T-helper 2 cell treated with Interferon-gamma antibody and Interleukin-4, amounts not matched to agents 100 ng/mL and 5 ng/mL, for 36 hours (primary cell): ENCODE measurements around the gene PNKP. TPM values are rescaled to one million over a fixed set of nuclear protein-coding genes. Genes with fewer than 3 reads are reported as not detected.

Experiments
- intact Hi-C: fragments of 100-400 bp; cut with micrococcal nuclease; formaldehyde crosslinking; loops from one replicate; pipeline ENCODE4 v1.15.1; 2023
- total RNA-seq: library from RNA; stranded (reverse); gene quantifications from 2 replicates; pipeline ENCODE4 v1.2.3, GENCODE V29; 2022

Gene PNKP
- total RNA-seq, 1 donor from 2014 or later, result 160 TPM

DNA sequence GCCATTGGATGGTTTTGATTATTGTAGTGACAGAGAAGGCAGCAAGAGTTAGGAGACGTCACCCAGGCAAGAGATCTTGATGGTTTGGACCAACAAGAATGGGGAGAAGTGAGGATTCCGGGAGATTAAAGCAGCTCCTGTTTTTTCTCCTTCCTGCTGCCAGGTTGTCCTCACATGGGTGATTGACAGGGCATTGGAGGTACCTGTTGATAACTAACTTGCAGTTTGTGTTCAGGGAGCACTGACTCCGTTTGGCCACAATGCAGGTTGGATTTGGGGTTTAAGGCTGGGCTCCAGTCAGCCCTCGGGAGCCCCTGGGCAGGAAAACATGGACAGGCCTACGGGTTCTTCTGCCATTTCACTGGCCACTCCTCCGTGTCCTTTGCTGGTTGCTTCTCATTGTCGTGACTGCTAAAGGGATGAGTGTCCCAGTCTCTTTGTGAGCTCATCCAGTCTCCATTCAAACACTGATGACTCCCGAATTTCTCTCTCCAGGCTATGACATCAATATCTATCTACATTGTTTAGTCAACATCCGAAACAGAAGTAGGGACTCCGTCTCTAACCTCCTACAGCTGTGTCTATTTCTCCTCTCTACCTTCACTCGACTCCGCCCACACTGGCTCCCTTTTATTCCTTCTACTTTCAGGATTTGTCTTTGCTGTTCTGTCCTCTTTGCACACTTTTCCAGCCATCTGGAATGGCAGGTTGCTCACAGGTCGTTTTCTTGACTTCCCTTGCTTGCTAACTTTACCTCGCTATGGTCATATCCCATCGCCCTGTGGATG, 17.7 kb downstream of the PNKP start:
- intact Hi-C loops, result loop anchor here (1.0 to 2.0 kb wide), 4 partner anchors 18 to 209 kb away; partner anchors contain the start of genes PNKP and RRAS

- intact Hi-C loops, result no loop called here
Observed at GRCh38 chr19:49848938-49849337, 18.4 kb downstream of the PNKP start.

DNA sequence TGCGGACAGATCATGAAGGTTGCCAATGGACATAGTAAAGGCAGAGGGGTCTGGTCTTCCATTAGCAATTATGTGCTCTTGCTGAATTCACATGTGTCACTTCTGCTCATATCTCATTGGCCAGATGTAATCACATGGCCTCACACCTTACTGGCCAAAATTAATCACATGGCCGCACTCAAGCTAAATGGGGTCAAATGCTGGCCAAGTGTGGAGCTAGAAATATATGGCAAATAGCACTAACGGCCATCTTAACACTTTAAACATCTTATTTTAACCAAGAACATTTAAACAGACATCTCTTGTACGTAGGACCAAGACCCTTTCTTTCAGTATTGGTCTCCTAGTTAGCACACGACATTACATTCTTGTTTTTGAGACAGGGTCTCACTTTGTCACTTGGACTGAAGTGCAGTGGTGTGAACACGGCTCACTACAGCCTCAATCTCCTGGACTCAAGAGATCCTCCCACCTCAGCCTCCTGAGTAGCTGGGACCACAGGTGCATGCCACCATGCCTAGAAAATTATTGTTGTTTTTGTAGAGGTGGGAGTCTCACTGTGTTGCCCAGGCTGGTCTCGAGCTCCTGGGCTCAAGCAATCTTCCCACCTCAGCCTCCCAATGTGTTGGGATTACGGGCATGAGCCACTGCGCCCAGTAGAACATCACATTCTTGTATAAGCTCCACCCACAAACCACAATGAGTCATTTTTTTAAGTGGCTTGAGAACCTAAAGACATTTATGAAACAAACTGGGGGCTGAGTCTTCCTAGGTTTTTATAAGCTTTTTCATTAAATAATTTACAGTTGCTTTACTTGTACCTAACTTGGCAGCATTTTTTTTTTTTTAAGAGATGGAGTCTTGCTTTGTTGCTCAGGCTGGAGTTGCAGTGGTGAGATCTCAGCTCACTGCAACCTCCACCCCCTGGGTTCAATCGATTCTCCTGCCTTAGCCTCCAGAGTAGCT, 19.4 kb downstream of the PNKP start:
- intact Hi-C loops, result no loop called here

GRCh38 chr19:49846408-49846807, 21.0 kb downstream of the PNKP start:
- intact Hi-C loops, result no loop called here

- intact Hi-C loops, result no loop called here
Observed at GRCh38 chr19:49845414-49845813, 22.0 kb downstream of the PNKP start.

DNA sequence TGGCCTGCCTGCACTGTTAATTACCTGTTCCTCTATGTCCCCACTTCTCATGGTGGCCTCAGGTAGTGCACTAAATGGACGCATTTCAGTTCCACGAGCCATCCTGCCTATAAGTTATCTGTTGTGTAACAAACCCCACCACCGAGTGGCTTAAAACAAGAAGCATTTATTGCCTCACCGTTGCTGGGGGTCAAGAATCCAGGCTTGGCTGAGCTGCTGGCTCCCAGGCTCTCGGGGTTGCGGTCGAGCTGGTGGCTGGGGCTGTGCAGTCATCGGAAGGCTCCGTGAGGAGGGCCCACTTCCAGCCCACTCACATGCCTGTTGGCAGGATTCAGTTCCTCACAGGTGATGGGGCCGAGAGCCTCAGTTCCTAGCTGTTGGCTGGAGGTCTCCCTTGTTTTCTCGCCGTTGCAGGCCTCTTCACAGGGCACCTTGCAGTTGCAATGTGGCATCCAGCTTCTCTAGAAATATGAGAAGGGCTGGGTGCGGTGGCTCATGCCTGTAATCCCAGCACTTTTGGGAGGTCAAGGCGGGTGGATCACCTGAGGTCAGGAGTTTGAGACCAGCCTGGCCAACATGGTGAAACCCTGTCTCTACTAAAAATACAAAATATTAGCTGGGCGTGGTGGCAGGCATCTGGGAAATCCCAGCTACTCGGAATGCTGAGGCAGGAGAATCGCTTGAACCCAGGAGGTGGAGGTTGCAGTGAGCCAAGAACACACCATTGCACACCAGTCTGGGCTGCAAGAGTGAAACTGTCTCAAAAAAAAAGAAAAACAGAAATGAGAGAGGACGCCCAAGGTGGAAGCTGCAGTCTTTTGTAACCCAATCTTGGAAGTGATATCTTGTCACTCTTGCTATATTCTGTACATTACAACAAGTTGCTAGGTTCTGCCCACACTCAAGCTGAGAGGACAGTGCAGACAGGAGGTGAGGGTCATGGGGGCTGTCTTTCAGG, 23.0 kb downstream of the PNKP start:
- intact Hi-C loops, result no loop called here

GRCh38 chr19:49843265-49843664, 24.1 kb downstream of the PNKP start:
- intact Hi-C loops, result no loop called here

- intact Hi-C loops, result no loop called here
Observed at GRCh38 chr19:49840736-49841249, 26.6 kb downstream of the PNKP start.

- intact Hi-C loops, result no loop called here
Observed at GRCh38 chr19:49840321-49840720, 27.1 kb downstream of the PNKP start.

- intact Hi-C loops, result no loop called here
Observed at GRCh38 chr19:49839713-49840112, 27.7 kb downstream of the PNKP start.

DNA sequence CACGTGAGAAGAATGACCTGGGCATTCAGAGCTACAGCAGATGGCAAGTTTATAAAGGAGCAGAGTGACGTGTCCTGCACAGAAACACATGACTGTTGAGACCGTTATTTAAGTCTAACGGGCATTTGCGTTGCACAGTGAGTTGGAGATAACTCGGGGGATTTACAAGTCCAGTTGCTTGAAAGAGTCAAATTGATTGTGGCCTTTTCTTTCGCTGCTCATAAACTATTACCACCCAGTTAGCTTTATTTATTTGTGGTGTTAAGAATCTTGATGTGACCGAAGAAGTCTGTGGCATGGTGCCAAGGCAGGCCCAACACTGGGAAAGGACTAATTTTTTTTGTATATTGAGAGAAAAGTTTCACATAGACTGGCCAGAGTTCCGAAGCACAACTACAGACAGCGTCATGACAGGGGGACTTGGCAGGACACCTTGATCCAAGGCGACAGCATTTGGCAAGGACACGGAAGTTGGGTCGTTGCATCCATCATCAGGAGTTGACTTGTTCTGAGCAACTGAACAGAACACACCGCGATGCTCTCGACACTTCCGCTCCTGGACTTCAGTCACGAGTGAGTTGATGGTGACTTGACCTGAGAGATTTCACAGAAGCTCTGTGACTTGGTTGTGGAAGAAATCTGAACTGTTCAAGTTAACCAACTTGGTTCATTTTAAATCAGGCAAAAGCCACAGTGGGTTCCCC, 28.3 kb downstream of the PNKP start:
- intact Hi-C loops, result no loop called here

GRCh38 chr19:49837425-49837824, 30.0 kb downstream of the PNKP start:
- intact Hi-C loops, result no loop called here

- intact Hi-C loops, result no loop called here
Observed at GRCh38 chr19:49837009-49837310, 30.4 kb downstream of the PNKP start.

- intact Hi-C loops, result no loop called here
Observed at GRCh38 chr19:49836176-49837008, 31.0 kb downstream of the PNKP start.

GRCh38 chr19:49835562-49835961, 31.8 kb downstream of the PNKP start:
- intact Hi-C loops, result no loop called here

DNA sequence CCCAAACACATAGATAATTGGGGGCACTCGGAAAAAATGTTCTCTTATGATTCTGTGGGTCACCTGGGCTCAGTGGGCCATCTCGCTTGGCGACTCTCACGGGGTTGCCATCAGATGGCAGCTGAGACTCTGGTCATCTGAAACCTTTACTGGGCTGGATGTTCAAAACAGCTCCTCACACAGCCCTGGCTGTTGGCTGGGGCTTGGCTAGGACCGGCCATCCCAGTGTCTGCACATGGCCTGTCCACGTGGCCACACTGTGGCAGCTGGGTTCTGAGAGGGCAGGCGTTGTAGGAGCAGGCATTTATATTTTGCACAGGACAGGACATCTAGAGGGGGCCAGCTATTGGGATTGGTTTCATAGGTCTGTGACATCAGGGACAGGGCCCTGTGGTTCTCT, 33.8 kb downstream of the PNKP start:
- intact Hi-C loops, result no loop called here

DNA sequence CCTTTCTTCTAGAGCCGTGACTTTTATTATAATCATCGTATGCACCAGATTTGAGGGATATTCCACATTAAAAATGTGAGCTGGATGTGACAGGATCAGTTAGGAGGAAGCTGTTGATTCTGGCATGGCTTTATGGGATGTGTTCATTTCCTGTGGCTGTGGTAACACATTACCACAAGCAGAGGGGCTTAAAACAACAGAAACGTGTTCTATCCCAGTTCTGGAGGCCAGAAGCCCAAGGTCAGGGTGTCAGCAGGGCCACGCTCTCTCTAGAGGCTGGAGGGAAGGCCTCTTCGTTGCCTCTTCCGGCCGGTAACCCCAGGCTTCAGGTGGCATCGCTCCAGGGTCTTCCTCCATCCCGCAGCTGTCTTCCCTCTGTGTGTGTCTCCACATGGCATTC, 34.8 kb downstream of the PNKP start:
- intact Hi-C loops, result no loop called here

GRCh38 chr19:49831592-49831991, 35.8 kb downstream of the PNKP start:
- intact Hi-C loops, result no loop called here

DNA sequence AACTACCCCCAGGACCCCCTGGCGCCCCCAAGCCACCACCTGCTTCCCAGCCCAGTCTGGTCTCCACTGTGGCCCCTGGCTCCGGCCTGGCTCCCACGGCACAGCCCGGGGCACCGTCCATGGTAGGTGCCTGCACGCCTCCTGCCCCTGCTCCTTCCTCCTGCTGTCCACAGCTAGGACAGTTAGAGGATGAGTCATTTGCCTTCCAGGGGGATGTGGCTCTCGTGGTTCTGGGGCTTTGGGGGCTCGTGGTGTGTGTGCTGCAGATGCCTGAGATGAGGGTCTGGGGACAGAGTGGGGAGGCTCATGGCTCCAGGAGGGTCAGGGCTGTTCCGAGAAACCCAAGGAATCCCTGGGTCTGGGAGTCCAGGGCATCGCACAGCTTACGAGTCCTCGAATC, 36.6 kb downstream of the PNKP start:
- intact Hi-C loops, result no loop called here

GRCh38 chr19:49829721-49830120, 37.7 kb downstream of the PNKP start:
- intact Hi-C loops, result no loop called here
